22Rv1 (cell line): ENCODE results near the gene PLXNA4.

Experiments
- CTCF ChIP-seq: fragments of 450-650 bp; IDR thresholded peaks from 2 replicates; pipeline ENCODE4 v1.5.1; 2017; ENCODE audit warnings: mild to moderate bottlenecking
- ZFX ChIP-seq: fragments of 450-650 bp; IDR thresholded peaks from 2 replicates; pipeline ENCODE4 v1.6.1; 2017; ENCODE audit warnings: antibody characterized with exemption, borderline replicate concordance

GRCh38 chr7:132168239-132168638 lies 408.0 kb downstream of the PLXNA4 start:
- TF ChIP-seq CTCF, result no peak
- no peak for TF ChIP-seq ZFX
